ENCODE results near the gene AFF4. TPM values are rescaled to one million over a fixed set of nuclear protein-coding genes. Genes with fewer than 3 reads are reported as not detected.
"Not testable (repeated sequence)": the region's sequence is repeated elsewhere in the genome, so short reads cannot be mapped to it uniquely, and the experiment has no call there.

Gene AFF4
- total and polyA plus RNA-seq, 8 donors, result 59.5 to 86.1 (median 66.7) TPM

DNA sequence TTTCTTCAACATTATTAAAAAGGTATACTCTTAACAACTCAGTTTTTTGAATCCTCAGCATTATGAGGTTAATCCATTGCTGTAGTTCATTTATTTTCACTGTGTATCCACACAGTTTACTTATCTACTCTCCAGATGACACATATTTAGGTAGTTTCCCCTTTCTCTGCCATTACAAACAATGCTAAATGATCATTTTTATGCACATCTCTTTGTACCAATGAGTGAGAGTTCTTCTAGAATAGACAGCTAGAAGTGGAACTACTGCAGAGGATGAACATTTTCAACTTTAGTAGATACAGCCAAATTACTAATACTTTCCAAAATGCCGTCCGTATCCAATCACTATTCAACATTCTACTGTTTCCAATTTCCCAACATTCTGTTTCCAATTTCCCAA lies 11.5 kb downstream of the AFF4 start:
- TF ChIP-seq, protein P1, sequence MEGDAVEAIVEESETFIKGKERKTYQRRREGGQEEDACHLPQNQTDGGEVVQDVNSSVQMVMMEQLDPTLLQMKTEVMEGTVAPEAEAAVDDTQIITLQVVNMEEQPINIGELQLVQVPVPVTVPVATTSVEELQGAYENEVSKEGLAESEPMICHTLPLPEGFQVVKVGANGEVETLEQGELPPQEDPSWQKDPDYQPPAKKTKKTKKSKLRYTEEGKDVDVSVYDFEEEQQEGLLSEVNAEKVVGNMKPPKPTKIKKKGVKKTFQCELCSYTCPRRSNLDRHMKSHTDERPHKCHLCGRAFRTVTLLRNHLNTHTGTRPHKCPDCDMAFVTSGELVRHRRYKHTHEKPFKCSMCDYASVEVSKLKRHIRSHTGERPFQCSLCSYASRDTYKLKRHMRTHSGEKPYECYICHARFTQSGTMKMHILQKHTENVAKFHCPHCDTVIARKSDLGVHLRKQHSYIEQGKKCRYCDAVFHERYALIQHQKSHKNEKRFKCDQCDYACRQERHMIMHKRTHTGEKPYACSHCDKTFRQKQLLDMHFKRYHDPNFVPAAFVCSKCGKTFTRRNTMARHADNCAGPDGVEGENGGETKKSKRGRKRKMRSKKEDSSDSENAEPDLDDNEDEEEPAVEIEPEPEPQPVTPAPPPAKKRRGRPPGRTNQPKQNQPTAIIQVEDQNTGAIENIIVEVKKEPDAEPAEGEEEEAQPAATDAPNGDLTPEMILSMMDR (IDR thresholded peaks at IDR 0.05), result no peak
- Histone ChIP-seq H3K27me3 (no peaks in the 10 kb centered on the region), H3K9me3 (no peaks in the 10 kb centered on the region), H3K36me3 (peaks cover 0 to 17% of the 10 kb centered on the region in 2 donors), H3K4me1 (peaks cover 10 to 13% of the 10 kb centered on the region in 2 donors), H3K27ac (no peak overlapping the region), H3K4me3 (no peak overlapping the region)
- DNase-seq (no peak), ATAC-seq (no peak)
- intact Hi-C loops (cut with DNase I), result no loop called here

DNA sequence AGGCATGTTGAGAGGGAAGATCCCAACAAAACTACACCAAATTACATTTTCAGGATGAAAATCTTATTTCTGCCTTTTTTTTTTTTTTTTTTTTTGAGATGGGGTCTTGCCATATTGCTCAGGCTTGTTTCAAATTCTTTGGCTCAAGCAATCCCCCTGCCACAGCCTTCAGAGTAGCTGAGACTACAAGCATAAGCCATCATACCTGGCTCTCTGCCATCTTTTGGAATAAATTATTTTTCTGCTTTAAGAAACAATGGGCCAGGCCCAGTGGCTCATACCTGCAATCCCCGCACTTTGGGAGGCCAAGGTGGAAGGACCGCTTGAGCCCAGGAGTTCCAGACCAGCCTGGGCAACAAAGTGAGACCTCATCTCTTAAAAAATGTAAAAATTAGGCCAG lies 14.3 kb downstream of the AFF4 start:
- TF ChIP-seq, protein P1 (IDR thresholded peaks at IDR 0.05), result no peak
- H3K36me3 ChIP-seq, result peaks cover 0 to 7% of the 10 kb centered on the region in 2 donors
- no peak for DNase-seq

DNA sequence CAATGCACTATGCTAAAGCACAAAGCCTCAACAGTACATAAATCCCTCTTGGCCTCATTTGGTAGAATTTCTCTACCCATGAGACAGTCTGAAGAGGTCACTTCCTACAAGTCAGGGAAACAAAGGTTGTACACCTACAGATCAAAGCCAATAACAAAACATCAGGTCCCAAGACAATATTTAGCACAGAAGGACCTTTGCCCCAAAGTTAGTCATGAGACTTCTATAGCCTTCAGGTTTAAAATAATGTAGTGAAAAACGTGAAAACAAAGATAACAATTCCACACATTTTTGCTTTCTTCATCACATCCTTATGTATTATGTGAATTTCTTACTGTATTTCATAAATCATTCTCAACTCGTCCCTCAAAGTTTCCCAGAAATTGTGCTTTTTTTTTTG lies 15.8 kb downstream of the AFF4 start:
- intact Hi-C loops (cut with DNase I), result no loop called here
- peaks cover 2 to 16% of the 10 kb centered on the region in 2 donors for H3K4me1 ChIP-seq
- H3K27me3 ChIP-seq, result no peaks in the 10 kb centered on the region
- no peak overlapping the region for H3K27ac ChIP-seq
- DNase-seq (no peak), ATAC-seq (no peak)
- no peaks in the 10 kb centered on the region for H3K9me3 ChIP-seq
- peaks cover 0 to 3% of the 10 kb centered on the region in 2 donors for H3K36me3 ChIP-seq
- TF ChIP-seq, protein P1 (IDR thresholded peaks at IDR 0.05), result no peak
- H3K4me3 ChIP-seq, result no peak overlapping the region

More for the DNA sequence above, 14.3 kb downstream of the AFF4 start:
- no peak overlapping the region for H3K27ac ChIP-seq
- peaks cover 10 to 19% of the 10 kb centered on the region in 2 donors for H3K4me1 ChIP-seq
- no peaks in the 10 kb centered on the region for H3K27me3 ChIP-seq
- no peaks in the 10 kb centered on the region for H3K9me3 ChIP-seq
- ATAC-seq, result no peak
- H3K4me3 ChIP-seq, result no peak overlapping the region
- intact Hi-C loops (cut with DNase I), result no loop called here

DNA sequence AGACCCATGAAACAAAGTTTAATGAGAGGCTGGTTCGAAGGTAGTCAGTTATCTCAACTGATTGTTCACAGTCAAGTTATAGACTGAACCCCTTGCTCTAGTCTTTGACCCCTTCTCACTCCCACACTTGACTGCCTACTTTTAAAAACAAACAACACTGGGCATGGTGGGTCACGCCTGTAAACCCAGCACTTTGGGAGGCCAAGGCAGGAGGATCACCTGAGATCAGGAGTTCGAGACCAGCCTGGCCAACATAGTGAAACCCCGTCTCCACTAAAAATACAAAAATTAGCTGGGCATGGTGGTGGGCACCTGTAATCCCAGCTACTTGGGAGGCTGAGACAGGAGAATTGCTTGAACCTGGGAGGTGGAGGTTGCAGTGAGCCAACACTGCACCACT lies 18.1 kb downstream of the AFF4 start:
- ATAC-seq; H3K9me3 ChIP-seq; intact Hi-C loops (cut with DNase I); H3K27me3 ChIP-seq; H3K4me3 ChIP-seq; H3K36me3 ChIP-seq; DNase-seq; H3K27ac ChIP-seq: not testable (repeated sequence)
- H3K4me1 ChIP-seq, result peaks cover 2 to 25% of the 10 kb centered on the region in 2 donors

DNA sequence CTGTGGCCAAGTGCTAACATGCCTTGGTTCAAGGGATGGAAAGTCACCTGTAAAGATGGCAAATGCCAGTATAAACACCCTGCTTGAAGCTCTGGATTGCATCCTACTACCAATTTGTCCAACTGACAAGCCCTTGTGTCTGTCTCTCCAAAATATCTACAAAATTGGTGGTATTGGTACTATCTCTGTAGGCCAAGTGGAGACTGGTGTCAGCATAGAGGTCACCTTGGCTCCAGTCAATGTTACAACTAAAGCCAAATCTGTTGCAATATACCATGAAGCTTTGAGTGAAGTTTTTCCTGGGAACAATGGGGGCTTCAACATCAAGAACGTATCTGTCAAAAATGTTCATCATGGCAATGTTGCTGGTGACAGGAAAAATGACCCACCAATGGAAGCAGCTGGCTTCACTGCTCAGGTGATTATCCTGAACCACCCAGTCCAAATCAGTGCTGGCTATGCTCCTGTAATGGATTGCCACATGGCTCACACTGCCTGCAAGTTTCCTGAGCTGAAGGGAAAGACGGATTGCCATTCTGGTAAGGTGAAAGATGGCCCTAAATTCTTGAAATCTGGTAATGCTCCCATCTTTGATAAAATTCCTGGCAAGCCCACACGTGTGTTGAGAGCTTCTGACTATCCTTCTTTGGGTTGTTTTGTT lies 19.9 kb downstream of the AFF4 start:
- DNase-seq (no peak), ATAC-seq (no peak)
- Histone ChIP-seq H3K4me1 (peaks cover 2 to 25% of the 10 kb centered on the region in 2 donors), H3K27ac (no peak overlapping the region), H3K9me3 (no peaks in the 10 kb centered on the region), H3K36me3 (no peaks in the 10 kb centered on the region), H3K4me3 (no peak overlapping the region), H3K27me3 (no peaks in the 10 kb centered on the region)
- TF ChIP-seq, protein P1 (IDR thresholded peaks at IDR 0.05), result no peak
- intact Hi-C loops (cut with DNase I), result no loop called here

DNA sequence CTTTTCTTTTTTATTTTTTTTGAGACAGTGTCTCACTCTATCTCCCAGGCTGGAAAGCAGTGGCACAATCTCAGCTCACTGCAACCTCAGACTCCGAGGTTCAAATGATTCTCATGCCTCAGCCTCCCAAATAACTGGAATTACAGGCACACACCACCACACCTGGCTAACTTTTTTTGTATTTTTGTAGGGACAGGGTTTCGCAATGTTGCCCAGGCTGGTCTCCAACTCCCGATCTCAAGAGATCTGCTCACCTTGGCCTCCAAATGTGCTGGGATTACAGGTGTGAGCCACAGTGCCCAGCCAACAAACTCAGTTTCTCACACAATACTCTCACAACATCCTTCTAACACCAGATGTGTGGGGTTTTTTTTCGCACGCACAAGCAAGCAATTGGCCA lies 22.1 kb downstream of the AFF4 start:
- intact Hi-C loops (cut with DNase I), result no loop called here
- TF ChIP-seq, protein P1 (IDR thresholded peaks at IDR 0.05), result no peak
- ATAC-seq, result no peak

More for the DNA sequence above, 22.1 kb downstream of the AFF4 start:
- Histone ChIP-seq H3K4me3 (no peak overlapping the region), H3K4me1 (peaks cover 0 to 29% of the 10 kb centered on the region in 2 donors), H3K27me3 (no peaks in the 10 kb centered on the region), H3K27ac (no peak overlapping the region), H3K9me3 (no peaks in the 10 kb centered on the region), H3K36me3 (peaks cover 0 to 7% of the 10 kb centered on the region in 2 donors)
- DNase-seq, result no peak
